Right ventricle myocardium superior (tissue), 1 donor: Measurements from ENCODE around the gene KRTAP5-8. TPM values are rescaled to one million over a fixed set of nuclear protein-coding genes. Genes with fewer than 3 reads are reported as not detected.
"Not testable (repeated sequence)": the region's sequence is repeated elsewhere in the genome, so short reads cannot be mapped to it uniquely, and the experiment has no call there.

Experiments used
- ATAC-seq: fragments of 200-7000 bp; cut with Tn5 transposase; one replicate; pipeline ENCODE4 v1.9.1; 2020; ENCODE audit warnings: mild to moderate bottlenecking; ENCODE audit not compliant: poor library complexity
- DNase-seq: peaks from one replicate; pipeline ENCODE4 v3.0.0-alpha.2; 2020
- intact Hi-C: fragments of 100-400 bp; cut with DNase I; formaldehyde crosslinking; loops from one replicate; pipeline ENCODE4 v1.11.2; 2022
- total RNA-seq: library from RNA; stranded (reverse); fragmentation: NEBNext Ultra II Directional; extraction: Animal tissue kit (Norgen Biotek cat#: 25700); gene quantifications from one replicate; pipeline ENCODE4 v1.2.1, GENCODE V29; 2021
- donor health status: DM: no; HTN: yes; CAD: no; lungs with severe emphysema.

KRTAP5-8 gene
- total RNA-seq, 1 donor from 2014 or later: not detected

GRCh38 chr11:71585673-71586072 lies 47.8 kb downstream of the KRTAP5-8 start:
- DNase-seq, intact Hi-C loops, ATAC-seq: not testable (repeated sequence)

DNA sequence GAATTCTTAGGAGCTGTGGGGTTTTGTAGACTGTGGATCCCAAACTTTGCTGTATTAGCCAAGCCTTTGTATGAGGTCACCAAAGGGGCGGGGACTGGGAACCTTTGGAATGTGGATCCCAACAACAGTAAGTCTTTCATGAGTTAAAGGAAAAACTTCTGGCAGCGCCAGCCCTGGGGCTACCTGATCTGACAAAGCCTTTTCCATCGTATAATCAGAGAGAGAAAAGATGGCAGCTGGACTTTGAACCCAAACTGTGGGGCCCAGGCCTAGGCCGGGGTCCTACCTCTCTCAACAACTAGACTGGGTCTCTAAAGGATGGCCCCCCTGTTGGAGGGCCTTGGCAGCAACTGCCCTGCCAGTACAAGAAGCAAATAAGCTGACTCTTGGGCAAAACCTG lies 50.5 kb downstream of the KRTAP5-8 start:
- DNase-seq, ATAC-seq, intact Hi-C loops: not testable (repeated sequence)

Other genes with a start within 250 kb of the KRTAP5-8 start
- gene DHCR7, start 89.6 kb upstream of the KRTAP5-8 start, total RNA-seq: 48.5 TPM
- 18.5 TPM for gene NADSYN1, start 84.8 kb upstream of the KRTAP5-8 start, total RNA-seq
- not detected for gene KRTAP5-7, start 10.8 kb upstream of the KRTAP5-8 start, total RNA-seq
- gene KRTAP5-9, start 10.4 kb downstream of the KRTAP5-8 start, total RNA-seq: not detected
- not detected for gene KRTAP5-10, start 27.5 kb downstream of the KRTAP5-8 start, total RNA-seq
- gene KRTAP5-11, start 44.9 kb downstream of the KRTAP5-8 start, total RNA-seq: not detected